GM20000 (cell line): ENCODE data around the gene DYNLRB1.

Experiments used
- DNase-seq: peaks from one replicate; pipeline ENCODE4 v3.0.0; 2012; ENCODE audit warnings: low spot score
- TF ChIP-seq, protein P1 (sequence below): IDR thresholded peaks from 2 replicates; pipeline ENCODE4 v1.5.1; 2012; ENCODE audit warnings: mild to moderate bottlenecking, control low read depth; ENCODE audit errors: extremely low read depth, missing control alignments

Gene DYNLRB1

DNA sequence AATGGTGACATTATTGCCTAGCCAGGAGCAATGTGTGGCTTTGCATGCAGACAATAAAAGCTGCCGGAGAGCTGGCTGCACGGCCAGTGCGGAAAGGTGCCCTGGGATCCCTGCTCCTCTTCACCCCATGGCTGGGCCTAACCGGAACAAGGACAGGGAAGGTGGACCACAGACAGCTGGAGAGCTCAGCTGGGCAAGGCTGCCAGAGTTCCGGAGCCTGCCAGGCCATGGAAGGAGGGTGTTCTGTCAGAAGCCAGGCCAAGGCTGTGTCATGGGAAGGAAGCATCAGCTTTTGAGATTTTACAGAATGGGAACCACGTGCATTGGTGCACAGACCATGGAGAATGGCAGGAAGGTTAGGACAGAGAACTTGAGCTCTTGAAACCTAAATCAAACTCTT lies 67.3 kb downstream of the DYNLRB1 start:
- TF ChIP-seq, protein P1, sequence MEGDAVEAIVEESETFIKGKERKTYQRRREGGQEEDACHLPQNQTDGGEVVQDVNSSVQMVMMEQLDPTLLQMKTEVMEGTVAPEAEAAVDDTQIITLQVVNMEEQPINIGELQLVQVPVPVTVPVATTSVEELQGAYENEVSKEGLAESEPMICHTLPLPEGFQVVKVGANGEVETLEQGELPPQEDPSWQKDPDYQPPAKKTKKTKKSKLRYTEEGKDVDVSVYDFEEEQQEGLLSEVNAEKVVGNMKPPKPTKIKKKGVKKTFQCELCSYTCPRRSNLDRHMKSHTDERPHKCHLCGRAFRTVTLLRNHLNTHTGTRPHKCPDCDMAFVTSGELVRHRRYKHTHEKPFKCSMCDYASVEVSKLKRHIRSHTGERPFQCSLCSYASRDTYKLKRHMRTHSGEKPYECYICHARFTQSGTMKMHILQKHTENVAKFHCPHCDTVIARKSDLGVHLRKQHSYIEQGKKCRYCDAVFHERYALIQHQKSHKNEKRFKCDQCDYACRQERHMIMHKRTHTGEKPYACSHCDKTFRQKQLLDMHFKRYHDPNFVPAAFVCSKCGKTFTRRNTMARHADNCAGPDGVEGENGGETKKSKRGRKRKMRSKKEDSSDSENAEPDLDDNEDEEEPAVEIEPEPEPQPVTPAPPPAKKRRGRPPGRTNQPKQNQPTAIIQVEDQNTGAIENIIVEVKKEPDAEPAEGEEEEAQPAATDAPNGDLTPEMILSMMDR = no peak
- DNase-seq = no peak

DNA sequence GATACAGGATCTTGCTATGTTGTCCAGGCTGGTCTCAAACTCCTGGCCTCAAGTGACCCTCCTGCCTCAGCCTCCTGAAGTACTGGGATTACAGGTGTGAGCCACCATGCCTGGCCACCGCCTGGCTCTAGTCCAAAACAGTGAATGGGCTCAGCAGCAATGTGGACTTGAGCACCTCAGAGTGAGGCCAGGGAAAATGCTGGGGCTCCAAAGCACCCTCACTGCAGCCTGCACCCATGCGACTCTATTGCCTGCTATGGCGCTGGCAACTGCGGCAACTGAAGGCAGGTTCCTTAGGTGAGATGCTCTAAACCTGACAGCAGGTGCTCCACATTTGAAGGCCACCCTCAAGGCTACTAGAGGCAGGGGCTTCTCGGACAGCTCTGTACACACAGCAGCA lies 68.8 kb downstream of the DYNLRB1 start:
- DNase-seq = no peak
- TF ChIP-seq, protein P1 = no peak

DNA sequence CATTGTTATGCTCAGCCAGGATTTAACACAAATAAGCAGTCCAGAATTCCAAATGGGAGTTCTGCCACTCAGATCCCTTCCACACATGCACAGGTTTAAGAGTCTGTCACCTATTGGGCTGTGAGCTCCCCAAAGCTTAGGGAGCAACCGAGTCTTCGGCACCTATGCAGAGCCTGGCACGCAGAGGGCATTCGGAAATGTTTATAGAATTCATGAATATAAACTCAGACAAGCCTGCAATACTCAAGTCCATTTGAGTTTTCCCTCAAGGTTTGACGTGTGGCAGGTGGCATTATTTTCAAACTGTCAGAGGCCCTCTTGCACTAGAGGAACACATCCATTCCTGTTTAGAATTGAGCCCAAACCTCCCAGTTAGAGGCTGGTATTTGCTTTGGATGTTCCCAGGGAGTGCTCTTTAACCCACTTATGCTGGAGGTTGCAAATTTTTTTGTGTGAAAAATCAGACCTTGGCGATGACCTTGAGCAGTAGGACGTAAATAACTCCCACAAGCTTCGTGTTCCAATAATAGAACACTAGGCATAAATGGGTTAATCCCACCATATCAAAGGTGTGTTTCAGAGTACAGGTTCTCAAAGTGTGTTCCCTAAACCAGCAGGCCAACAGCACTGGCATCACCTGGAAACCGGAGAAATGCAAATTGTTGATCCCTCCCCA lies 70.4 kb downstream of the DYNLRB1 start:
- DNase-seq = no peak
- TF ChIP-seq, protein P1 = no peak
